Cardiac fibroblast (primary cell): ENCODE results near the gene PRKN.

Source experiments
- DNase-seq, 2 donors: peaks; one replicate each; pipeline versions ENCODE4 v3.0.0 to v3.0.0-alpha.2; 2010; ENCODE audit warnings: low read depth in 2 of 2
- H3K4me3 ChIP-seq, 2 donors: replicated peaks in 1 of 2; 1 replicate in 1 of 2; 2 replicates in 1 of 2; pipeline ENCODE4 v1.5.1; 2011; ENCODE audit warnings: low read depth in 2 of 2, low read length in 2 of 2, mild to moderate bottlenecking in 2 of 2, moderate library complexity in 1 of 2
- TF ChIP-seq, protein P1 (sequence below): IDR thresholded peaks from one replicate; pipeline ENCODE4 v1.5.1; 2011; ENCODE audit warnings: low read depth, mild to moderate bottlenecking, low read length, inconsistent platforms

The PRKN gene

DNA sequence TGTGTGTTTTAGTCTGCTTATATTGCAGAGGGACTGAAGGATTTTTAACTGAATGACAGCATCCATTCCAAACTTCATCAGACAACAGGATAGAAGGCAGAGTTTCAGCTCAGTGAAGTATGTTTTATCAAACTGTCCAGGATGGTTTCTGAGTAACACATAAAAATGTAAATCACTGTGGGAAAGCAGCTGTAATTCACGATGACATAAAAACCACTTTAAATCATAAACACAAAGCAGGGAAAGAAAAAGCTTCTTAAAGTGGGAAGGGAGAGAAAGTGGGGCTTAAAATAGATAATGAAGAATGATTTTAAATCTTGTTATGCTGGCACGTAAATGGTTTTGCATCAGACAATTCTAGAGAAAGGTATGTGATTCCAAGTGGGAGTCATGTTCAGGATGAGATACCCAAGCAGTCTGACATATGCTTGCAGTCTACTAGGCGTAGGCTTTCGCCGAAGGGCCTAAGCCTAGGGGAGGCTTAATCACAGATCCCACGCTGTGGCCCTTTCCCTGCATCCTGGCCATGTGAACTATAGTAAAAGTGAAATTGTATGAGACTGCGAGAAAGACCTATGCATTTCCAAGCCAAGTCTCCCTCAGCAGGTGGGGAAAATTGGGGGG, 610.6 kb downstream of the PRKN start:
- no peak for DNase-seq
- TF ChIP-seq, protein P1, sequence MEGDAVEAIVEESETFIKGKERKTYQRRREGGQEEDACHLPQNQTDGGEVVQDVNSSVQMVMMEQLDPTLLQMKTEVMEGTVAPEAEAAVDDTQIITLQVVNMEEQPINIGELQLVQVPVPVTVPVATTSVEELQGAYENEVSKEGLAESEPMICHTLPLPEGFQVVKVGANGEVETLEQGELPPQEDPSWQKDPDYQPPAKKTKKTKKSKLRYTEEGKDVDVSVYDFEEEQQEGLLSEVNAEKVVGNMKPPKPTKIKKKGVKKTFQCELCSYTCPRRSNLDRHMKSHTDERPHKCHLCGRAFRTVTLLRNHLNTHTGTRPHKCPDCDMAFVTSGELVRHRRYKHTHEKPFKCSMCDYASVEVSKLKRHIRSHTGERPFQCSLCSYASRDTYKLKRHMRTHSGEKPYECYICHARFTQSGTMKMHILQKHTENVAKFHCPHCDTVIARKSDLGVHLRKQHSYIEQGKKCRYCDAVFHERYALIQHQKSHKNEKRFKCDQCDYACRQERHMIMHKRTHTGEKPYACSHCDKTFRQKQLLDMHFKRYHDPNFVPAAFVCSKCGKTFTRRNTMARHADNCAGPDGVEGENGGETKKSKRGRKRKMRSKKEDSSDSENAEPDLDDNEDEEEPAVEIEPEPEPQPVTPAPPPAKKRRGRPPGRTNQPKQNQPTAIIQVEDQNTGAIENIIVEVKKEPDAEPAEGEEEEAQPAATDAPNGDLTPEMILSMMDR: no peak
- H3K4me3 ChIP-seq: no peak overlapping the region

DNA sequence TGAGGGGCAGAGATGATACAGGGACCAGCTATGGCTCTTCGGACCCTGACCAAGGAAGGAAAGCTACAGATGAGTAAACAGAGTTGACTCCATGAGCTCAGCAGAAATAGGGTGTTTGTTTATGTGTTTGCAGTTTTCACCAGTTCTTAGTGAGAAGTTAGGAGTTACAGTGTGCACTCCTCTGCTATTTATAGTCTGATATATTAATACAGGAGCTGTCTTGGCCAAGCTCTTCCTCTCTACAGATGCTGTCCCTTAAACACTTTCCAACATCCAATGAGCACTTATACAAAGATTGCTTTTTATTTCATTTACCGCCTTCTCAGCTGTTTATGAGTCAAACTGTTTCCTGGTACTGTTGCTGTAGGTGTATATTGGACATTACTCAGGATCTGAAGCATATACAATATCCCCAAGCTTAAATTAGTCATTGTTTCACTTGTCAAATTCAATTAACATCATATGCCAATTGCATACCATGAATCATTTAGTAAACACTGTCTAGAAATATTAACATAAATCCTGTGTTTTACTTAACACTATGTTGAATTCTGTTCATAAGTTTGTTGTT, 618.0 kb downstream of the PRKN start:
- peak in 1 of 2 donors; percentile 41 for DNase-seq
- no peak overlapping the region for H3K4me3 ChIP-seq
- TF ChIP-seq, protein P1: no peak

DNA sequence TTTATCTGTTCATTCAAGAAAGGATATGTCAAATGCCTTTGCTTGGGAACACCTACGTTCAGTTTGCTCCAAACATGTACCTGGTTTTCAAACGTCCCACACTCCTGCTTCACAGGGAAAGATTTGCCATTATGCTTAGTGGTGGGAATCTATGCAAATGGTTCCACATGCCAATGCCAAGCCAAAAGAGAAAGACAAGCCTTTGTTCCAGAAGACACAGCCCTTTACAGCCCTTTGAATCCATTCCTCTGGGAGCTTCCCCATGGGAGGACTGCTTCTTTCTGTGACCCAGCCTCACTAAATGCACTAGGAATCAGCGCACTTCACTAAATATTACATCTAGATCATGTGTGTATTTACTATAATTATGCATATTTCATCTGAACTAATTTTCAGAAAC, 619.5 kb downstream of the PRKN start:
- TF ChIP-seq, protein P1: no peak
- no peak for DNase-seq
- no peak overlapping the region for H3K4me3 ChIP-seq

DNA sequence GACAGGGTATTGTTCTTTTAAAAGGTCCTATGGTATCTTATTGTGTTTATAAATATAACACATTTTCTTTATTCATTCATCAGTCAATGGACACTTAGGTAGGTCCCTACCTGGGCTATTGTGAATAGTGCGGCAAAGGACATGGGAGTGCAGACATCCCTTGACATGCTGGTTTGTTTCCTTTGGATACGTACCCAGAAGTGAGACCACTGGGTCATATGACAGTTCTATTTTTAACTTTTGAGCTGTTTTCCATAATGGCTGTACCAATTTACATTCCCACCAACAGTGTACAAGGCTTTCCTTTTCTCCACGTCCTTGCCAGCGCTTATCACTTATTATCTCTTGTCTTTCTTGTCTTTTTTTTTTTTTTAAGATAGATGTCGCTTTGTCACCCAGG, 627.5 kb downstream of the PRKN start:
- DNase-seq: peak in 1 of 2 donors; percentile 22
- TF ChIP-seq, protein P1: no peak
- no peak overlapping the region for H3K4me3 ChIP-seq

DNA sequence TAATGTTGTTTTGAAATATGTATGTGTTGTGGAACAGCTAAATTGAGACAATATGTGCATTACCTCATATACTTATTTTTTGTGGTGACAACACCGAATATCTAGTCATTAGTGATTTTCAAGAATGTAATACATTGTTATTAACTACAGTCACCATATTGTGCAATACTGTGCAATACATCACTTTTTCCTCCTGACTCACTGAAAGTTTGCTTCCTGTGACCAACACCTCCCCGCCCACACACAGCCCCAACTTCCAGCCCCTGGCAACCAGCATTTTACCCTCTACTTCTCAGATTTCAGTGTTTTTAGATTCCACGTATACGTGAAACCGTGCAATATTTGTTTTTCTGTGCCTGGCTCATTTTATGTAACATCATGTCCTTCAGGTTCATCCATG, 627.9 kb downstream of the PRKN start:
- peak; percentile 93 to 95 for DNase-seq
- no peak overlapping the region for H3K4me3 ChIP-seq
- TF ChIP-seq, protein P1: no peak

DNA sequence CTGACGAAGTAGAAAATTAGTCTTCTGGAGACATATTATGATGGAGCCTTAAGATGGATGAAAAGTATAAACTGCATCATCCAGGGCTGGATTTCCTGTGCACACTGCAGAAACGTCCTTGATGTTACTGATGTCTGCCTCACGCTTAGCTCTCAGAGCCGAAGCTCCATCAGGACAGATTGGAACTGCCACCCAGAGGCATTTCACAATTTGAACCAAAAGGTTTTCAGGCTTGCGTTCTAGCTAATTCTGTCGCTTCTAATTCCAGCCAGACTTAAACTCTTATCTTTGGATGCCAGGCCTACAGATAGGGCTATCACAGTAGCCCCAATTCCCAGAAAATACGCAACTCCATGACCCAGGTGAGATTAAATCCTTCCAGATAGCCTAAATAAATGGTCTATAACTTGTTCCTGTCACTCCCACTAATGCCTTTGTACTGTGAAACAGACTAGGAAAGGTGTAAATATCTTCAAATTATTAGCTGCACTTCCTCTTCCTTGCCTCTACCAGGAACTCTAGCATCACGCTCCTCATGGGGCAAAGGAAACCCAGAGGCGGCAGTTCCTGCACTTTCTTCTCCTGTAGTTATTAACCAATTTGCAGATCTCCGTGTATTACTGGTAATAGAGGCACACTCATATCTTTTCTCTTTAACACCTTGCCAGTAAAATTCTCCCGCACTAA, 634.6 kb downstream of the PRKN start:
- TF ChIP-seq, protein P1: no peak
- DNase-seq: no peak
- no peak overlapping the region for H3K4me3 ChIP-seq
